ENCODE results near the gene SLC18A2.
"Not testable (repeated sequence)": the region's sequence is repeated elsewhere in the genome, so short reads cannot be mapped to it uniquely, and the experiment has no call there.

SLC18A2 gene

DNA sequence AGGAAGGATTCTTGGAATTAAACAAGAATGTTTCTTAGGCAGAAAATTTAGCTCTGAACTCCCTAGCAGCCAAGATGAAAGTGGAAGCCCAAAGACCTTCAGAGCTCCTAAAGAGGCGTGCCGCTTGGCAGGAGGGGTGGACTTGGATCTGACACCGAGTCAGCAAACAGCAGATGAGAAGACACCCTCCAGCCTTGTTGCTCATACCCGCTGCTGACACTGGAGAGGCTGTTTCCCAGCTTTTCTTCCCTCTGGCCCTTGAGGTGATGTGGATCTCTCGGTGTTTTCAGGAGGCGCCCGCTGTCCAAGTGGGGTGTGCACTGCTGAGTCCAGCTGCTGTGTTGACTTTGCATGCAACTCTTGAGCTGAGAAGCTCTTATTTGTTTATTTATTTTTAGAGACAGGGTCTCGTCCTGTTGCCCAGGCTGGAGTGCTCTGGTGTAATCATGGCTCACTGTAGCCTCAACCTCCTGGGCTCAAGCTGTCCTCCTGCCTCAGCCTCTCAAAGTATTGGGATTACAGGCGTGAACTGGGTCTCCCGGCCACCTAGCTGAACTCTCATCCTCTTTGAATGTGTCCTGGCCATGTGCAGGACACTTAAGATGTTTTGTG, 21.5 kb downstream of the SLC18A2 start:
- DNase-seq (ENCODE audit: low spot score): no peak

DNA sequence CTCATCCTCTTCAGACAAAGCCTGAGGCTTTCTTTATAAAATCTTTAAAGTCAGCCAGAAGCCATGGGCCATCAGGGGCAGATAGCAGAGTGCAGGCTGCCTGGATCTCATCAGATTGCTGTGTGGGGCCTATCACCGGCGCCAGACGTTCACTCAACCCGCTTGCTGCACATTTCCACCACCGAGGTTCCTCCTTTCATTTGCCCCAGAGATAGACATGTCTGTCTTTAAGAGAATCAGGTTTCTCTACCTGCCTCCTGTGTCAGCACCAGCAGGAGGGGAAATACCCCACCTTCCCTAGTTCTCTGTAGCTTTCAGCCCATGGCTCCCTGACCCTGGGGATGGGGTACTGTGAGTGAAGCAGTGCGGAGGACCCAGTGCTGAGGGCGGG, 22.0 kb downstream of the SLC18A2 start:
- DNase-seq (ENCODE audit: low spot score) (no peak), FAIRE-seq (no peak)

More for the DNA sequence above, 21.5 kb downstream of the SLC18A2 start:
- no peak for FAIRE-seq

- FAIRE-seq (no peak), DNase-seq (ENCODE audit: low spot score) (no peak)
Measured at GRCh38 chr10:117264782-117265181, 23.9 kb downstream of the SLC18A2 start.

GRCh38 chr10:117266400-117266799, 25.5 kb downstream of the SLC18A2 start:
- FAIRE-seq: no peak

DNA sequence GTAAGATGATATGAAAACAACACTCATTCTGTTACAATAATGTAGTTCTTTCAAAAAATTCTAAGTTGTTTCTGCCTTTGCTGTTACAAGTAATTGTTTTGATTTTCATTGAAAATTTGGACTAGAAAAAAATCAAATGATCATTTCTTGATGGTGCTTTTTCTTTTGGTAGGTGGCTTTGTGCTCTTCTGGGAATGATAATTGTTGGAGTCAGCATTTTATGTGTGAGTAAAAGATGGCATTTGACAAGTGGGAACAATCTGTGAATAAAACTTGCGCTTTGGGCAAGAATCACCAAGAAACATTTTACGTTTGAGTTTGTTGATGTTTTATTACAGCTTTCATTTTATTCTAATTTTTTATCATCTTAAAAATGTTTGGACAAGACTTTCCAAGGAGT, 25.9 kb downstream of the SLC18A2 start:
- DNase-seq (ENCODE audit: low spot score) (no peak), FAIRE-seq (no peak)

More at GRCh38 chr10:117266400-117266799, 25.5 kb downstream of the SLC18A2 start:
- no peak for DNase-seq (ENCODE audit: low spot score)

- FAIRE-seq (no peak), DNase-seq (ENCODE audit: low spot score) (no peak)
Measured at GRCh38 chr10:117268258-117268657, 27.3 kb downstream of the SLC18A2 start.

DNA sequence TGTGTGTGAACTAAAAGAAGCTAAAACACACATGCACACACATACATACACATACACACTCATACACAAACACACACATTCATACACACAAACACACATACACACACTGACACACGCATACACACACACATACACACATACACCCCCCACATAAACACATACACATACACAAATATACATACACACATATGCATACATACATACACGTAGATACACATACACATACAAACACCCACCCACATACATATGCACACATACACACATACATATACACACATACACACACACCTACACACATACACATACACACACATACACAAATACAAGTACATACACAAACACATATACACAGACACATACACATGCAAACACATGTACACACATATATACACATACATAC, 28.0 kb downstream of the SLC18A2 start:
- DNase-seq (ENCODE audit: low spot score) (no peak), FAIRE-seq (peak; percentile 96)

DNA sequence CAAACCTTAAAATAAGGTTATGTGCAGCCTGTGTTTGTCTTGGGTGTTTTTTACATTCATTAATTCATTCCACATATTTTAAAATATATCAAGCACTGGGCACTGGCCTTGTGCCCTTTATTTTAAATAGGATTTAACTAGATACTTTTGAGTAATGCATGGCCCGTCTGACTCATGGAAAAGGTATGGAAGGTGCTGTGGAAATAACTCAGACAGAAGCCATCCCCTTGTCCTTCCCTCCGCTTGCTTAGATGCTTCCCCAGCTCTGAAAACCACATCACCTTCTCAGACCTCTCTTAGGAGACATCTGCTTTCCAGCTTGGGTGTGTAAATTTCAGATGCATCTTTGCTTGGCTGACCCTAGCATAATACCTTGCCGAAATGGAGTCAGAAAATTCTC, 30.5 kb downstream of the SLC18A2 start:
- DNase-seq (ENCODE audit: low spot score): peak; percentile 53
- FAIRE-seq: no peak

DNA sequence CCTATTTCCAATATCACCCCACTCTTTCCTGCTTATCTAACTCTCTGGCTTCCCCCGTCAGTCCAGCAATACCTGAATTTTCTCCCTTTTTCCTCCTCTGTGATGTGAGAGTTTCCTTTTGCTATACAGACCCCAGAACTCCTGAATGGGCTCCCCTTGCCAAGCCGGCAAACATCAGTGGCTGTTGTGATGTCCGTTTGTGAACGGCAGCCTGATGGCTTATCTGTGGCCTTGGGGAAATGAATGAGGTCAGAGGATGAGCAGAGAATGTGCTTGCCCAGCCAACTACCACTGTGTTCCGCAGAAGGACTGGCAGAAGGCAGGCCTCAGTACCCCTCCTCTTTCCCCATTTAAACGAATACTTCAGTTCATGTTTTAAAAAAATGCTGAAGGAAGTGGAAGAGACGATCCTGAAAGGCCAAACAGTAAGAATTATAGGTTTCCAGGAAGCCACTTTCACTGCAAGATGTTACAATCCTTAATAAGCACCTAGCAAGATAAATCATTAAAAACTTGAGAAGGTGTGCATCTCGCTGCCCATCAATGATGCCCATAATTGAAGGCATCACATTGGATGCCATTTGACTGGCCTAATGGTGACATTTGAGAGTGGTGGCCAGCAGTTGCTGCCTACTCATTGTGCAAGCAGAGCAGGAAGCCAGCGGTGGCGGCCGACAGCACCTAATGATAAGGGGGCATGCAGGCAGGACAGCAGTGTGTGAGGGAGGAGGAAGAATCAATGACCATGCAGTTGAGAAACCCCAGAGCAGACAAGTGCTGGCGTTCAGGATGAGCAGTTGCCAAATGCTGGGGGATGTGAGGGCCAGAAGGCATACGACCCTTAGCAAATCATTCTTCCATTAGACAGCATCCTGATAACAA, 31.5 kb downstream of the SLC18A2 start:
- FAIRE-seq (no peak), DNase-seq (ENCODE audit: low spot score) (no peak)

DNA sequence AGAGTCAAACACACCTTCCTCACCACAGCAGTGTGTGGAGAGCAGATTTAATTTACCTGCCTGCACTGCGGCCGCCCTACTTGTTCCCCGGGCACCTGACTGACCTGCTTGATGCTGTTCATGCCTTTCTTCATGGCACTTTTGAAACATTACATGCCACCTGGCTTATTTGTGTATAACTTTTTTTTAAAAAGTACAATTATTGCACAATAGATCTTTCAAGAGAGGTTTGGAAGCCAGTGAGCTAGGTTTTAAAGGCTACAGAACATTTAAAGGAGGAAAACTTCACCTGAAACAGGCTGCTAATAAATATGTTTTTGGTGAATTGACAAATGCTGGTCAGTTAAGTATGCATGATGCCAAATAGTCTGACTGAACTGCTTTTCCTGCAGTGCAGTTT, 33.1 kb downstream of the SLC18A2 start:
- DNase-seq (ENCODE audit: low spot score) (no peak), FAIRE-seq (no peak)

GRCh38 chr10:117274509-117274908, 33.6 kb downstream of the SLC18A2 start:
- DNase-seq (ENCODE audit: low spot score): no peak
- no peak for FAIRE-seq

DNA sequence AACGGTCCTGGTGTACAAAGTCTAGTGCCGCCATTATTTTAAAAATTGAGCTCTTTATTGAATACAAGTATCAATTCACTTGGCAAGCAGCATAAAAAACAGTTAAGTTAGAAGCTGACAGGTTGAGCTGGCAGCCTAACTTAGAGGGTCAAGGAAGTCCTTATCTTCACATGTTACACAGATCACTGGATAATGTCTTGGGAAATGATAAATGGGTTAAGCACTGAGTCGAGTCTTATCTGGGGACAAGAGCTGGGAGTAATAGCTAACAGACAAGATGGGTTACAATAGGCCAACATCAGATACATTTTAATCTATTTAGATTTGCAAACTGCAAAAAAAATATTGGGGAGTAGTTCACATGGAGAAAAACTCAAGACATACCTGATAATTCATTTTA, 34.2 kb downstream of the SLC18A2 start:
- no peak for FAIRE-seq
- no peak for DNase-seq (ENCODE audit: low spot score)

DNA sequence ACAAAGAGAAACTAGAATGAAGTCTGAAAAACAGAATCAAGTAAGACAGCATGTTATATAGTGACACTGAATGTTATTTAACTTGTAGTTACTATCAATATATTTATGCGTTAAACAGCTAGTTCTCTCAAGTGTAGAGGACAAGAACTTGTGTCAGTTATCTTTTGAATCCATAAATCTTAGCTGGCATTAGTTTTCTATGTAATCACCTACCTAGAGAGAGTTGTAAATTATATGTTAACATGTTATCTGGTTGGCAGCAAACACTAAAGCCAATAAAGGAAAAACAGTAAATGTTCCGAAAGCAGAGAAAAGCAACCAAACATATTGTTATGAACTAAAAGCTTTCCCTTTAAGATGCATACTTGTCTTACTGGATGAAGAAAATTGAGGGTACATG, 36.8 kb downstream of the SLC18A2 start:
- DNase-seq (ENCODE audit: low spot score) (no peak), FAIRE-seq (no peak)

DNA sequence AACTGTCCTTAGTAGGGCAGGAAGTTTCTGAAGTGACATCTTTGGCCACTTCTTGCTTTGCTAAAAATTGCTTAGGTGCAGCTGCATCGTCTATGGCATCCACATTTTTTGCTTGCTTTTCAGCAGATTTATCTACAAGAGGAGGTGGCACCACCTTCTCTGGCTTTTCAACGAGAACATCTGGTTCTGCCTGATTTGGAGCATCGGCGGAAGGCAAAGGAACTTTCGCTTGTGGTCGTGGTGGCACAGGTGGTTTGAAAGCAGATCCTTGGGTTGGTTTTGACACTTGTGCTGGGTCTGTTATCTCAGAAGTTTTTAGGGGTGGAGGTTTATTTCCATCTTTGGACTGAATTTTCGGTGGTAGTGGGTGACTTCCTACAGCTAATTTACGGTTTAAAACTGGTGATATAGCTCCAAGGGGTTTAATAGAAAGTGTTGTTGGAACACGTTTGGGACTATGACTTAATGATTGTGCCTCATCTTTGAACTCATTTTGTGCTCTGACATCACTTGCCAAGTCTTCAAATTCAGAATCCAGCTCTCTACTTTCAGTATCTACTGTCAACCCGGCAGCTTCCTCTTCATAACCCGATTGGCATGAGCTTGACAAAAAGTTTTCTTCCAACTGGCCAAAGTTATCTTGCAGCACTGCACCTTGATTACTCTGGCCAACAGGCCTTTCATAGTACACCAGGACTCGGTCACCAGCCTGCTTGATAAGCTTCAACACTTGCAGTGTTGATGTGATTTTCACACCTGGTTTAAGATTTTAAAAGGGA, 44.0 kb downstream of the SLC18A2 start:
- DNase-seq (ENCODE audit: low spot score) (no peak), FAIRE-seq (no peak)

DNA sequence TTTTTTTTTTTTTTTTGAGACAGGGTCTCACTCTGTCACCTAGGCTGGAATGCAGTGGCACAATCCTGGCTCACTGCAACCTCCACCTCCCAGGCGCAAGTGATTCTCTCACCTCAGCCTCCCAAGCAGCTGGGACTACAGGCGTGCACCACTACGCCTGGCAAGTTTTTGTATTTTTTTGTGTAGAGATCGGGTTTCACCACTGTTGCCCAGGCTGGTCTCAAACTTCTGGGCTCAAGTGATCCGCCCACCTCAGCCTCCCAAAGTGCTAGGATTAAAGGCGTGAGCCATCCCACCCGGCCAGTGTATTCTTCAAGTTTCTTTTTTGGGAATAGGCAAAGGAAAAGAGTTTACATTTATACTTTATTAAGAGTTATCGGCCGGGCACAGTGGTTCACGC, 50.0 kb downstream of the SLC18A2 start:
- FAIRE-seq: not testable (repeated sequence)

DNA sequence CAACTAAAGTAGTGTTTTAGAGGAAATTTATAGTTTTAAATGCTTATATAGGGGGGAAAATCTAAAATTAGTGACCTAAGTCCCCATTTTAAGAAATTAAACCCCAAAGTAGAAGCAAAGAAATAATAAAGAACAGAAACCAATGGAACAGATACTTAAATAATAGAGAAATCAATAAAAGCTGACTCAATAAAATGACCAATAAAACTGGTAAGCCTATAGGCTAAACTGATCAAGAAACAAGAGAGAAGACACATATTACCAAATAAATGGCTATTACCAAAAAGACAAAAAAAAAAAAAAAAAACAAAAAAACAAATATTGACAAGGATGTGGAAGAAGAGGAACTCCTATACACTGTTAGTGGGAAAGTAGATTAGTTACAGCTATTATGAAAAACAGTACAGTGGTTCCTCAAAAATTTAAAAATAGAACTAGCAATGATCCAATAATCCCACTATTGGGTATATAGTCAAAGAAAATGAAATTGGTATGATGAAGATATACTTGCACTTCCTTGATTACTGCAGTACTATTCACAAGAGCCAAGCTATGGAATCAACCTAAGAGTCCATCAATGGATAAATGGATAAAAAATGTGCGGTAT, 53.2 kb downstream of the SLC18A2 start:
- FAIRE-seq (no peak), DNase-seq (ENCODE audit: low spot score) (no peak)

More for the DNA sequence above, 50.0 kb downstream of the SLC18A2 start:
- not testable (repeated sequence) for DNase-seq (ENCODE audit: low spot score)

DNA sequence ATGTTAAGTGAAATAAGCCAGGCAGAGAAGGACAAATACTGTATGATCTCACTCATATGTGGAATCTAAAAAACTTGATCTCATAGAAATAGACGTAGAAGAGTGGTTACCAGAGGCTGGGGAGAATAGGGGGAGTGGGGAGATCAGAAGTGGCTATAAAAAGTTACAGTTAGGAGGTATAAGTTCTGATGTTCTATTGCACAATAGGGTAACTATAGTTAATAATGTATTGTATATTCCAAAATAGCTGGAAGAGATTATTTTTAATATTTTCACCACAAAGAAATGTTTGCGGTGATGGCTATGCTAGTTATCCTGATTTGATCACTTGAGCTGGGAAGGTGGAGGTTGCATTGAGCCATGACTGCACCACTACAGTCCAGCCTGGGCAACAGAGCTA, 53.8 kb downstream of the SLC18A2 start:
- FAIRE-seq: no peak
- no peak for DNase-seq (ENCODE audit: low spot score)

GRCh38 chr10:117298219-117298618, 57.3 kb downstream of the SLC18A2 start:
- no peak for FAIRE-seq
- DNase-seq (ENCODE audit: low spot score): no peak

DNA sequence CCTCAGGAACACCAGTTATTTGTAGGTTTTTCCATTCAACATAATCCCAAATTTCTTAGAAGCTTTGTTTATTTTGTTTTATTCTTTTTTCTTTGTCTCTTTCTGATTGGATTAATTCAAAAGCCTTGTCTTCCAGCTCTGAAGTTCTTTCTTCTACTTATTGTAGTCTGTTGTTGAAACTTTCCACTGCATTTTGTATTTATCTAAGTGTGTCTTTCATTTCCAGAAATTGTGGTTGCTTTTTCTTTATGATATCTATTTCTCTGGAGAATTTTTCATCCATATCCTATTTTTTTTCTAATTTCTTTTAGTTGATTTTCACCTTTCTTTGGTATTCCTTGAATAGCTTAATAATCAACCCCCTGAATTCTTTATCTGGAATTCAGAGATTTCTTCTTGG, 58.5 kb downstream of the SLC18A2 start:
- DNase-seq (ENCODE audit: low spot score): no peak
- no peak for FAIRE-seq

- no peak for DNase-seq (ENCODE audit: low spot score)
- no peak for FAIRE-seq
Measured at GRCh38 chr10:117300671-117301070, 59.8 kb downstream of the SLC18A2 start.

GRCh38 chr10:117303451-117303850, 62.5 kb downstream of the SLC18A2 start:
- not testable (repeated sequence) for FAIRE-seq; DNase-seq (ENCODE audit: low spot score)

- no peak for FAIRE-seq
- no peak for DNase-seq (ENCODE audit: low spot score)
Measured at GRCh38 chr10:117306674-117307073, 65.8 kb downstream of the SLC18A2 start.

Measured in urothelium cell line (cell line).